GM18951 (cell line): ENCODE results near the gene STX7.
"Not testable (repeated sequence)": the region's sequence is repeated elsewhere in the genome, so short reads cannot be mapped to it uniquely, and the experiment has no call there.

Experiments used
- POLR2A ChIP-seq: IDR thresholded peaks from 4 replicates; pipeline ENCODE4 v1.6.1; 2011; ENCODE audit warnings: mild to moderate bottlenecking; ENCODE audit not compliant: insufficient read length, insufficient read depth; ENCODE audit errors: extremely low read depth
- in situ Hi-C: fragments of 300-500 bp; cut with MboI; formaldehyde crosslinking; loops from one replicate; pipeline ENCODE4 v1.12.0; 2022; ENCODE audit warnings: low sequenced_read_pairs, mixed read lengths, inconsistent platforms; ENCODE audit not compliant: unreplicated experiment

STX7 gene

GRCh38 chr6:132512638-132513632 is at the start of gene STX7:
Gene STX7 (minus strand): TSS chr6:132513116. CDS start chr6:132503530, 9,586 bp downstream.
- in situ Hi-C loops = no loop called here
- TF ChIP-seq POLR2A = peak; percentile 87

- in situ Hi-C loops = not testable (repeated sequence)
Observed at GRCh38 chr6:132560087-132560486, 47.2 kb upstream of the STX7 start.

GRCh38 chr6:132552372-132552771 is 39.5 kb upstream of the STX7 start, which contains the start of gene TAAR8:
Gene TAAR8 (plus strand): TSS chr6:132552672. CDS start chr6:132552693, 21 bp downstream.
- in situ Hi-C loops = no loop called here
- no peak for TF ChIP-seq POLR2A

GRCh38 chr6:132551214-132551613 is 38.3 kb upstream of the STX7 start:
- TF ChIP-seq POLR2A = no peak
- in situ Hi-C loops = no loop called here

- no peak for TF ChIP-seq POLR2A
- in situ Hi-C loops = no loop called here
Observed at GRCh38 chr6:132548746-132549463, 36.0 kb upstream of the STX7 start.

GRCh38 chr6:132544826-132545225 is 31.9 kb upstream of the STX7 start:
- TF ChIP-seq POLR2A = no peak
- in situ Hi-C loops = no loop called here

- no peak for TF ChIP-seq POLR2A
Observed at GRCh38 chr6:132537977-132538376, 25.1 kb upstream of the STX7 start, which contains the start of gene TAAR9. Gene TAAR9 (plus strand): TSS chr6:132538277. CDS start chr6:132538290, 13 bp downstream.

GRCh38 chr6:132537145-132537544 is 24.2 kb upstream of the STX7 start:
- no peak for TF ChIP-seq POLR2A
- in situ Hi-C loops = loop anchor here (10.0 kb wide), 1 partner anchor 228 kb away; no protein-coding TSS in a partner anchor

More at GRCh38 chr6:132537977-132538376, 25.1 kb upstream of the STX7 start, which contains the start of gene TAAR9:
- in situ Hi-C loops = loop anchor here (10.0 kb wide), 1 partner anchor 227 kb away; no protein-coding TSS in a partner anchor

GRCh38 chr6:132534546-132534945 is 21.6 kb upstream of the STX7 start:
- in situ Hi-C loops = loop anchor here (10.0 kb wide), 1 partner anchor 230 kb away; no protein-coding TSS in a partner anchor

- in situ Hi-C loops = loop anchor here (10.0 kb wide), 1 partner anchor 234 kb away; no protein-coding TSS in a partner anchor
- TF ChIP-seq POLR2A = no peak
Observed at GRCh38 chr6:132530293-132530974, 17.5 kb upstream of the STX7 start.

GRCh38 chr6:132527791-132528190 is 14.9 kb upstream of the STX7 start:
- in situ Hi-C loops = no loop called here
- TF ChIP-seq POLR2A = no peak

- no peak for TF ChIP-seq POLR2A
- in situ Hi-C loops = no loop called here
Observed at GRCh38 chr6:132526461-132526860, 13.5 kb upstream of the STX7 start.

GRCh38 chr6:132525866-132526265 is 12.9 kb upstream of the STX7 start:
- in situ Hi-C loops = no loop called here
- TF ChIP-seq POLR2A = no peak
